ENCODE results near the gene MPZ.
"Not testable (repeated sequence)": the region's sequence is repeated elsewhere in the genome, so short reads cannot be mapped to it uniquely, and the experiment has no call there.

The MPZ gene

GRCh38 chr1:161255302-161255701 lies 54.5 kb downstream of the MPZ start:
- no CpG with 5 or more reads among the region's 5 CpGs for WGBS, 2 donors (ENCODE audit: extremely low coverage in 2 of 2, insufficient read length in 2 of 2, insufficient replicate concordance in 1 of 2)
- H3K27ac ChIP-seq (replicated peaks; ENCODE audit: low read length); H2AK5ac ChIP-seq (ENCODE audit: low read depth, low read length); H3K36me3 ChIP-seq (replicated peaks in 1 of 2; ENCODE audit: control insufficient read depth in 2 of 2, insufficient read depth in 2 of 2, low read length in 2 of 2); H3K23ac ChIP-seq (ENCODE audit: low read depth, low read length, poor library complexity); H2AFZ ChIP-seq (ENCODE audit: low read length); H3K4me2 ChIP-seq (ENCODE audit: insufficient read depth, low read length, poor library complexity, severe bottlenecking); H3K18ac ChIP-seq (ENCODE audit: low read length); H4K91ac ChIP-seq (ENCODE audit: low read depth, low read length, poor library complexity); H2BK5ac ChIP-seq (ENCODE audit: low read length); H3K4me1 ChIP-seq (ENCODE audit: control insufficient read depth in 2 of 2, insufficient read depth in 1 of 2, low read depth in 1 of 2, low read length in 2 of 2); H3K4me3 ChIP-seq (ENCODE audit: low read length in 2 of 2); H3K9ac ChIP-seq (ENCODE audit: low read depth, low read length, poor library complexity); H2BK15ac ChIP-seq (ENCODE audit: low read length); H2BK12ac ChIP-seq (ENCODE audit: low read length); DNase-seq (ENCODE audit: low spot score); H3K4ac ChIP-seq (ENCODE audit: low read length); H3K79me1 ChIP-seq (ENCODE audit: low read depth, low read length); H4K8ac ChIP-seq (ENCODE audit: low read depth, low read length); H2BK120ac ChIP-seq (ENCODE audit: low read depth, low read length); H3K14ac ChIP-seq (ENCODE audit: low read length): not testable (repeated sequence)
- Histone ChIP-seq H3K27me3 (ENCODE audit: control insufficient read depth in 3 of 3, insufficient read depth in 3 of 3, low read depth in 1 of 3, low read length in 3 of 3) (peaks cover 4 to 23% (median 17%) of the 10 kb centered on the region in 3 experiments), H3K9me3 (replicated peaks in 1 of 2; ENCODE audit: control insufficient read depth in 2 of 2, insufficient read depth in 1 of 2, low read depth in 1 of 2, low read length in 2 of 2) (peaks cover 5 to 14% of the 10 kb centered on the region in 2 donors)
